Activated CD4-positive, alpha-beta T cell treated with anti-CD3 and anti-CD28 coated beads, Interleukin-2, amount 50 U/mL, for 16 hours (primary cell): ENCODE measurements around the gene ATG2B.

Experiments
- DNase-seq: peaks from one replicate; pipeline ENCODE4 v3.0.0-alpha.2; 2020

ATG2B gene

DNA sequence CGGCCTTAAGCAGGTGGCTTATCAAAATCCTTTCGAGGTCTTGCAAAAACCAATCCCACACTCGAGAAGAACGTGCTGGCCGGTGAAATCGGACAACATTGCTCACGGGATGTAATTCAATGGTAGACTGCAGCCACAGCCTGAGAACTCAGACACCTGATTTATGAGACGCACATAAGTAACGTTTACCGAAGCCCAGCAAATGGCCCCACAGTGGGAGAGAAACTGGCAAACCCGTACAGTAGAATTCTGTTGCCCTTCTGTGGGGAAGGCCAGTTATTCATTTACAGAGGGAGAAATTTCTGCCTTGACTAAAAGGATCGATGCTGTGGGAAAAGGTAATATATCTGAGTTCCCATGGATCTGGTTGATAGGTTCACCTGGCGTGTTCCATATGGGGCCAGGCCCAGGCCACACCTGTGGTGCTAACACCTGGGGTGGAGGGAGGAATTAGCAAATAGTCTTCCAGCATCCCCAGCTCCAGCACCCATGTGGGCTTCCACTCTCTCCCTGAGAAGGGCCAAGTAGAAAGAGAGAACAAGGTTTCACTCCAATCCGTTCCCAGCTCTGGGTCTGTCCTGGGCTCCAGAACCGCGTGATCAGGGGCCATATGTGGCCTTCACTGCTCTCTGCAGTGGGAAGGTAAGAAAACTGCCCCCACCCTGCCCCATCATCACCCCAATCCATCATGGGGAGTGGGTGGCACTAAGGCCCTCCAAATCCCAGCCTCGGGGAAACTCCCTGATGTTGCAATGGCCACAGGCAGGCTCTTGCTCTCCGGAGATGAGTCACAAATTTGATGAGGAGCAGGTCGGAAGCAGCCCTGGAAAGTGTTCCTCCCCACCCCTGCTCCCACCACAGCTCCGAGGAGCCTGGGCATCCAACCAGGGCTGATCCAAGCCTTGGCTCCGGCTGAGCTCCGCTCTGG is 94.4 kb downstream of the ATG2B start:
- DNase-seq = no peak

DNA sequence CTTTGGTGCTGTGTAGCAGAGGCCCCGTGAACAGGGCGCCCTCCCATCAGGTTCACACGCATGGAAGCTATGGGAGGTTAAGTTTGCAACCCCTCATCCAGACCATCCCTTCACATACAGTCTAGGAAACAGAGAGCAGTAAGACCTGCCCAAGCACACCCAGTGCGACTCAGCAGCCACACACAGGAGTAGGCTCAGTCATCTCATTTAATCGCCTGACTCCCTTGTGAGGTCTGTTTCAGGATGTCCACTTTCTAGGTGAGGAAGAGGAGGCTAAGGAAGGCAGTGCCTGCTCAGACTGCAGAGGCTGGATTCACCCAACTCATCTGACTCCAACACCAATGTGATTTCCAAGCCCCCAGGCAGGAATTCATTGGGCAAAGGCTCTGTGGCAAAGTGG is 95.2 kb downstream of the ATG2B start:
- DNase-seq = no peak

DNA sequence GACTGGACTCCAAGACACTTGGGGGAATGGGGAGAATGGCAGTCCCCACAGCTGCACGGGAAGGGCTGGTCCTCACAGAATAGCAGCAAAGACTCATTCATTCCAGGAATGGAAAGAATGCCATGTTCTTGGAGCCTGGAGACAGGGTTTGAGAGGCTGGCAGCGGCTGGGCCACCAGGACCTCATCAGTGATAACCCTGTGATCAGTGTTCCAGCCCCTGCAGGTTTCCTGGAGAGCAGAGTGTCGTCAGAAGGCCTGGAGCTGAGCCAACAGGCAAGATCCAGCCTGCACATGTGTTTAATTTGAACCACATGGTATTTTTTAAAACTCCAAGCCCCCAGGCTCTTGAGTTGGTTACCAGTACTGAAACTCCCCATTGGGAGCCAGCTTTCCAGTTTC is 95.8 kb downstream of the ATG2B start:
- DNase-seq = no peak

GRCh38 chr14:96265383-96266095 is 97.6 kb downstream of the ATG2B start:
- no peak for DNase-seq

- no peak for DNase-seq
These were observed 98.3 kb downstream of the ATG2B start for GRCh38 chr14:96264853-96265252.

- no peak for DNase-seq
These were observed 99.0 kb downstream of the ATG2B start for GRCh38 chr14:96264200-96264553.

GRCh38 chr14:96263347-96264199 is 99.6 kb downstream of the ATG2B start:
- no peak for DNase-seq

GRCh38 chr14:96261772-96262655 is 101.1 kb downstream of the ATG2B start:
- no peak for DNase-seq

GRCh38 chr14:96261053-96261452 is 102.1 kb downstream of the ATG2B start:
- DNase-seq = no peak

DNA sequence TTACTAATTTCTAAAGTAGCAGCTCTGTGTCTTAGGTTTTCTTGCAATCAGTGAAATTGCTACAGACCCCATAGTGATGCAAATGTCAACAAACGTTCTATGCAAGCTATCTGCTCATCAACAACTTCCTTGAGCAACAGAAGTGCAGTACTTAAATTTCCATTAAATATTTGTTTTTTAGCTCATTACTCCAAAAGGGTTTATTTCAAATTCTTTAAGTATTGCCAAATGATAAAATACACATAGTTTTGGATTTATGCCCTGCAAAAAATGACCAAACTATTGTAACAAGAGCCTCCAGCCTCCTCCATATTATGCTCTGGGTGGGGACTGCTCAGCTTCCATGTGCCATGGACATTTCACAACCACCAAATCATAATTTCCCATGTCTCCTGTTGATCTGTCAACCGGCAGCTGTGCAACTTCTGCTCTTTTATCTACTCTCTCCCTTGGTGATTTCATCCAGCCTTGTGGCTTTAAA is 102.8 kb downstream of the ATG2B start:
- DNase-seq = no peak

- DNase-seq = no peak
These were observed 105.2 kb downstream of the ATG2B start for GRCh38 chr14:96257900-96258299.

DNA sequence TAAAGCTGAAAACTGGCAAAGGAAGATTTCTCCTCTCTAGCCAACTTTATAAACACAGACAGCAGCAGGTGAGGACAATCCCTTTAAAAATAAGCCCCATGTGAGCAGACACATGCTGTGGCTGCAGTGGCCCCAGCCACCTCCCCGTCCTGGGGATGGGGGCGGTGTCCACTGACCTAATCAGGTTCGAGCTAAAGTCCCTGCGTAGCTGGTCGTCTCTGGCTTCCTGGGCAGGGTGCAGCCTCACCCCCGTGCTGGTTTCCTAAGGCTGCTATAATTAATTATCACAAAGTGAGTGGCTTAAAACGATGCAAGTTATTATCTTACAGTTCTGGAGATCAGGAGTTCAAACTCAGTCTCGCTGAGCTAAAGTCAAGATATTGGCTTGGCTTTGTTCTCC is 106.1 kb downstream of the ATG2B start:
- DNase-seq = no peak

DNA sequence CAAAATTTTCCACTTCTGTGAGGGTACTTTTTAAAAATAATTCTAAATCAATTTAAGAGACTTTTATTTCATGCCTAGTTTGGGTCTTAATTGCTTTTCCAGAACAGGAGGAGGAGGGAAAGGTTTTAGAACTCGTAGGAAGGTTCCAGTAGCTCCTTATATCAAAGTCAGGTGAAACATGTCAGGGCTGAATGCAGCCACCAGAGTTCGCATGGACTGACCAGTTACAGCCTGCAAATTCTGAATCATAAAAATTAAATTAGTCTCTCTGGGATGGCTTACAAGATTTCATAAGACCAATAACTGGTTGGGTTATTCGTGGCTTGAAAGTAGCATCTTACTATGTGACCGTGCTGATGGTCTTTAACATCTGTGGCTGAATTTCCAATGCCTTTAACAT is 106.7 kb downstream of the ATG2B start:
- no peak for DNase-seq

DNA sequence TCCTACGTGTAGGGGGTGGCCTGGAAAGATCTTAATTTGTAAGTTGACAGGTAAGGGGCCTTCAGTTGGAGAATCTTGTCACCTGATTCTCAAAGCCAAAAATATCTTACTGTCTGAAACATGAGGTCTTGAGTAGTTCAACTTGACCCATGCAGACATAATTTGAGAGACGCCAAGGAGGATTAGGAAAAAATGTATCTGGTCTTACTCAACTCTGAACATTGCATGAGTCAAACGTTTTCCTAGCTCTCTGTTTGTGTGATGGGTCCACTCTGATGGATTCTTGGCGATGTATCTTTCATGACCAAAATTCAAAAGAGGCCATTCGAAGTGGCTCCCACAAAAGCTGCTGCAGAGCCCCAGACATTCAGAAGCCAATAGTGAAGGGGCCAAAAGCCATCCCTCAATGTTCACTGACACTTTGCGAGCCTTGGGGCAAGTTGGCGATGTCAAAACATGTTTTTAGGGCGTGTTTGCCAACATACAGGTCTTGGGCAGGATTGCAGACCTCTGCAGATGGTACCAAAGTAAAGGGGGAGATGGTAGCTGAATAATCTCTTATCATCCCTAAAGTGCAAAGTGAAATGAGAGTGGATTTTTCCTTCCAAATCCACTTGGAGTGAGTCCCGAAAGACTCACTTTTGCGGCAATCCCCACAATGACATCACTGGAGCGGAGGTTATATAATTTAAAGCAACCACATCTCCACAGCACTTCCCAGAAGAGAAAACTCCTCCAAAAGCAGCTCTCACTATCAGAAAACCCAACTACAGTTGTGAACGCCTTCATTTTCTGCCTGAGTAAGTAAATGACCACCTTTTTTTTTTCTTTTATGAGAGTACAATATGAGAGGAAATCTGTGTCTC is 107.4 kb downstream of the ATG2B start, which contains the start of gene BDKRB1:
Gene BDKRB1 (plus strand): TSS at position 710 of the 866 bp plus-strand sequence. CDS start 7,473 bp downstream, outside the sequence.
- no peak for DNase-seq

DNA sequence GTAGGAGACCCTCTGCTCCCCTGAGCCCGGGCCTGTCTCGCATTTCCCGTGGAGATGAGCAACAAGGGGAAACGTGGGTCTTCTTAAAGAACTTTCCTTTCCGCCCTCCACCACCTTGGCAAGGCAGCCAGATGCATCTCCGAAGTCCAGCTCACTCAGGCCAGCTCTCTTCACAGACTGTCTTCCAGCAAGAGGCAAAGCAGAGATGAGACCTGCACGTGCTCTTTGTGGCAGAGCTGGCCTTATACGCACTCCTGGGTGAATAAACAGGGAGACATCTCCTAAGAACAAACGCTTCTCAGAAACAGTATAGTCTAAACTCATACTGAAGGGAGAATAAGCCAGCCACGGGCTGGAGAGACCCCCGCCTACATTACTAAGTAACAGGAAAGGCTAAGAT is 108.5 kb downstream of the ATG2B start:
- no peak for DNase-seq

- DNase-seq = no peak
These were observed 110.1 kb downstream of the ATG2B start for GRCh38 chr14:96252999-96253539.

DNA sequence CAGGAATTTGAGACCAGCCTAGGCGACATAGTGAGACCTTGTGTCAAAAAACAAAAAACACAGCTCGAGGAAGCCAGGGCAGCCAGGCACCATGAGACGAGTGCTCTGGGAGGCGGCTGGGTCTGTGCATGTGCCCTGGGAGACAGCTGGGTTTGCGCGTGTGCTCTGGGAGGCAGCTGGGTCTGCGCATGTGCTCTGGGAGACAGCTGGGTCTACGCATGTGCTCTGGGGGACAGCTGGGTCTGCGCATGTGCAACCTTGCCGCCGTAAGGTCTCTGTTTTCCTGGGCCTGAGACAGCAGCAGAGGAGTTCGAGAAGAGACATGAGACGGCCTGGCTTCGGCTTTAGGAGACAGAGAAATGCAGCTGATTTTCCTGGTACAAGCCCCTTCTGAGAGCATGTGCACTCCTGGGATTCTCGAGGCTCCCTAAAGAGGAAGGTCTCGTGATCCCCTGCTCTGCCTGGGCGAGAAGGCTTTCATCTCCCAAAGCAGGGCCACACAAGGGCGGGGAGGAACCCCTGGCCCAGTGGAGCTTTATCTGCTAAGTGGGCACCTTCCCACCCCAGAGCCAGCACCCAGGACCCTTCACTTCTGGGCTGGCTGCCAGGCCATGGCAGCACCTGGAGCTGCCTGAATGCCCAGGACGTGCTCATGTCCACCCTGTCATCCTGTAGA is 110.7 kb downstream of the ATG2B start:
- DNase-seq = no peak

DNA sequence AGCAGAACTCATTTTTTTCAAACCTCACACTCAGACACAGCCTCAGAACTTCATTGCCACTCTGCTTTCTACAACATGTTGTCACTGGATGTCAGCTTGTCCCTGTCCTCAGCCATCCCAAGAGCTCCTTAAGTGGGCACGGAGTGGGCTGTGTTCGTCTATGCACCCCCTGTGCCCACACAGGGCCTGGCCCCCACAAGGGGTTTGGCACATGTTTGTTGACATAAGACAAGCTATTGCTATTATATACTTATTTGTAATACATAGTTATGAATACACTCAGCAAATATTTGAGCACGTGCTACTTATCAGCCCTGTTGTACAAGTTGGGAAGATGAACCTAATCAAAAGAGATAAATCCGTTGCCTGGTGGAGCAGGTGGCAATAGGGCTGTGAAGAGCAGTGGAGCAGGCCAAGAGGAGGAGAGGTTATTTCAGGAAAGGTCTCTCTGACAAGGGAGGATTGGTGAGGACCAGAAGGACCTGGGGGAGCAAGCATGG is 111.4 kb downstream of the ATG2B start:
- no peak for DNase-seq

- no peak for DNase-seq
These were observed 112.7 kb downstream of the ATG2B start for GRCh38 chr14:96250485-96250884.

- no peak for DNase-seq
These were observed 114.1 kb downstream of the ATG2B start for GRCh38 chr14:96249029-96249428.
